ENCODE results near the gene METTL9.

Gene METTL9

GRCh38 chr16:21702276-21702675, 102.9 kb downstream of the METTL9 start:
- H3K4me3 ChIP-seq (ENCODE audit: insufficient read depth, low read depth, low read length), result no peak overlapping the region
- H3K27me3 ChIP-seq (ENCODE audit: control insufficient read depth, insufficient read depth, low read length, poor library complexity, severe bottlenecking), result no peaks in the 10 kb centered on the region
- H3K27ac ChIP-seq (ENCODE audit: insufficient read depth, low read depth, low read length, poor library complexity, severe bottlenecking), result no peak overlapping the region
- WGBS, 2 experiments, result 94 to 96% methylated on average over 2 to 3 of the region's 3 CpGs
- no peaks in the 10 kb centered on the region for H3K36me3 ChIP-seq (ENCODE audit: control insufficient read depth, insufficient read depth, low read length)
- H3K9me3 ChIP-seq (ENCODE audit: control insufficient read depth, low read length), result no peaks in the 10 kb centered on the region
- H3K4me1 ChIP-seq (ENCODE audit: control insufficient read depth, insufficient read depth, low read length), result no peaks in the 10 kb centered on the region

GRCh38 chr16:21703156-21703555, 103.8 kb downstream of the METTL9 start:
- no peaks in the 10 kb centered on the region for H3K4me1 ChIP-seq (ENCODE audit: control insufficient read depth, insufficient read depth, low read length)
- H3K27ac ChIP-seq (ENCODE audit: insufficient read depth, low read depth, low read length, poor library complexity, severe bottlenecking), result no peak overlapping the region
- WGBS, 2 experiments, result 95 to 100% methylated on average over 1 to 2 of the region's 2 CpGs
- no peaks in the 10 kb centered on the region for H3K27me3 ChIP-seq (ENCODE audit: control insufficient read depth, insufficient read depth, low read length, poor library complexity, severe bottlenecking)
- H3K9me3 ChIP-seq (ENCODE audit: control insufficient read depth, low read length), result no peaks in the 10 kb centered on the region
- H3K36me3 ChIP-seq (ENCODE audit: control insufficient read depth, insufficient read depth, low read length), result no peaks in the 10 kb centered on the region
- no peak overlapping the region for H3K4me3 ChIP-seq (ENCODE audit: insufficient read depth, low read depth, low read length)

GRCh38 chr16:21703589-21704174, 104.3 kb downstream of the METTL9 start:
- no peak overlapping the region for H3K4me3 ChIP-seq (ENCODE audit: insufficient read depth, low read depth, low read length)

GRCh38 chr16:21704266-21704665, 104.9 kb downstream of the METTL9 start:
- H3K27me3 ChIP-seq (ENCODE audit: control insufficient read depth, insufficient read depth, low read length, poor library complexity, severe bottlenecking), result no peaks in the 10 kb centered on the region
- no peaks in the 10 kb centered on the region for H3K4me1 ChIP-seq (ENCODE audit: control insufficient read depth, insufficient read depth, low read length)
- H3K27ac ChIP-seq (ENCODE audit: insufficient read depth, low read depth, low read length, poor library complexity, severe bottlenecking), result no peak overlapping the region
- H3K36me3 ChIP-seq (ENCODE audit: control insufficient read depth, insufficient read depth, low read length), result no peaks in the 10 kb centered on the region
- H3K4me3 ChIP-seq (ENCODE audit: insufficient read depth, low read depth, low read length), result no peak overlapping the region
- no peaks in the 10 kb centered on the region for H3K9me3 ChIP-seq (ENCODE audit: control insufficient read depth, low read length)
- 93 to 97% methylated on average over 4 to 5 of the region's 5 CpGs for WGBS, 2 experiments

More at GRCh38 chr16:21703589-21704174, 104.3 kb downstream of the METTL9 start:
- no peaks in the 10 kb centered on the region for H3K36me3 ChIP-seq (ENCODE audit: control insufficient read depth, insufficient read depth, low read length)
- 95 to 97% methylated on average over 5 of the region's 5 CpGs for WGBS, 2 experiments
- H3K9me3 ChIP-seq (ENCODE audit: control insufficient read depth, low read length), result no peaks in the 10 kb centered on the region
- no peaks in the 10 kb centered on the region for H3K27me3 ChIP-seq (ENCODE audit: control insufficient read depth, insufficient read depth, low read length, poor library complexity, severe bottlenecking)
- H3K27ac ChIP-seq (ENCODE audit: insufficient read depth, low read depth, low read length, poor library complexity, severe bottlenecking), result no peak overlapping the region
- H3K4me1 ChIP-seq (ENCODE audit: control insufficient read depth, insufficient read depth, low read length), result no peaks in the 10 kb centered on the region

- Histone ChIP-seq H3K4me1 (ENCODE audit: control insufficient read depth, insufficient read depth, low read length) (no peaks in the 10 kb centered on the region), H3K27me3 (ENCODE audit: control insufficient read depth, insufficient read depth, low read length, poor library complexity, severe bottlenecking) (no peaks in the 10 kb centered on the region), H3K4me3 (ENCODE audit: insufficient read depth, low read depth, low read length) (no peak overlapping the region), H3K36me3 (ENCODE audit: control insufficient read depth, insufficient read depth, low read length) (no peaks in the 10 kb centered on the region), H3K27ac (ENCODE audit: insufficient read depth, low read depth, low read length, poor library complexity, severe bottlenecking) (no peak overlapping the region), H3K9me3 (ENCODE audit: control insufficient read depth, low read length) (no peaks in the 10 kb centered on the region)
- WGBS, 2 experiments, result 93% methylated on average over 6 of the region's 6 CpGs
Measured at GRCh38 chr16:21704733-21705132, 105.4 kb downstream of the METTL9 start.
